GDM1 (cell line): ENCODE results near the gene EPHA2.
A peak's percentile ranks its signal among the peaks of the same experiment; 100 is the strongest.
"Not testable (repeated sequence)": the region's sequence is repeated elsewhere in the genome, so short reads cannot be mapped to it uniquely, and the experiment has no call there.

Experiments
- DNase-seq: peaks from one replicate; lab custom pipeline; 2025; lab: John Stamatoyannopoulos, UW

Gene EPHA2

DNA sequence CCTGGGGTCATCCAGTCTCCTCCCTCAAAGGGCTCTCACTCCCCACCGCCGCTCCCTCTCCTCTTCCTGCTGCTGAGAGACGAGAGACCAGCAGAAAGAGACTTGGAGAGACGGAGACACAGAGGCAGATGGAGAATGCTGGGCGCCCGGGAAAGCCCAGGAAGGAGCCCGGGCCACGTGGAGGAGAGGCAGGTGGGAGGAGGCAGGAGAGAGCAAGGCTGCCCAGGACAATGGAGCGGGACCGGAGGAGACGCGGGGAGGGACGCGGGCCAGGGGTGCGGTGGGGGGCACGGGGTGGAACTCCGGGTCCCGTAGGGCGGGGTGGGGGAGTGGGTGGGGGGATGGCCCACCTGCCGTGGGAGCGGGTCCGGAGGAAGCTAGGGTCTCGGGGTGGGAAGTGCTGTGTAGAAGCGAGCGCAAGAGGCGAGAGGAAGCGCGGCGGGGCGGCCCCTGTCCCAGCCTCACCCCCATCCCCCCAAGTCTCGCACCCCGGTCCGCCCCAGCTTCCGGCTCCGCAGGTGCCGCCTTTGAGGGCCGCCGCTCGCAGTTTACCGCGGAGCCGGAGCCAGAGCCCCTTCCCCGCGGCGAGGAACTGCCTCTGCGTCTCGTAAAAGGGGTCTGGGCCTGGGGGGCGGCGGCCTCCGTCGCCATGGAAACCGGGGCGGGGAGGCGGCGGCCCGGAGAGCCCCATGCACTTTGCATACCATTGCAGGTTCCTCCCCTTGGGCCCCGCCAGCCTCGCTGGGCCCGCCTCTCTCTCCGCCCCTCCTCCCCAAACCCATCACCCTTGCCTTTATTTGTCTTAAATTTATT, 11.7 kb upstream of the EPHA2 start:
- DNase-seq, result no peak

DNA sequence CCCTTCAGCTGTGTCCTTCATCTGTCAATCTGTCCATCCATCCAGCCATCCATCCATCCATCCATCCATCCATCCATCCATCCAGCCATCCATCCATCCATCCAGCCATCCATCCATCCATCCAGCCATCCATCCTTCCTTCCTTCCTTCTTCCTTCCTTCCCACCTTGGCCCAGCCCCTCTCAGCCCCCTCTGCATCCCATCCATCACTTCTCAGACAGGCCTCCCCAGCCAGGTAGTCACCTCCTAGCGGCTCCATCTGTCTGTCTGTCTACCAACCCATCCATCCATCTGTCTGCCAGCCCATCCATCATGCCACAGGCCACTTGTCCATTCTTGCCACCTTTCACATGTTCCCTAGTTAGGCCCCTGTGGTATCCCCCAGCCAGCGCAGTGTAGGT, 10.2 kb upstream of the EPHA2 start:
- no peak for DNase-seq

DNA sequence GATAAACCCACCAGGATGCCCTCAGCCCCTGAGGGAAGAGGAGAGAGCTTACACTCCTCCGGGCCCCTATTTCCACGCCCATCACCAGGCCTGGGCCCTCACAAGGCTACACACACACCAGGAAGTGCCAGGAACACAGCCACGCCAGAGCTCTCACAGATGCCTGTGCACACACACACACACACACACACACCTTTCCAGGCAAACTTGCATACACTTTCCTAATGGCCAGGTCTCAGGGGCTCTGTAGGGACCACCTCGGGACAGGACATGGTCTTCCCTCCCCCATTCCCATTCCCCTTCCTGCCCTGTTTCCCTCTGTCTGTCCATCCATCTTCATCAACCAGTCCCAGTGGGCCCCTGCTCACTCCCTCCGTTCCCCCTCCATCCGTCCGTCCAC, 9.7 kb upstream of the EPHA2 start:
- no peak for DNase-seq

DNA sequence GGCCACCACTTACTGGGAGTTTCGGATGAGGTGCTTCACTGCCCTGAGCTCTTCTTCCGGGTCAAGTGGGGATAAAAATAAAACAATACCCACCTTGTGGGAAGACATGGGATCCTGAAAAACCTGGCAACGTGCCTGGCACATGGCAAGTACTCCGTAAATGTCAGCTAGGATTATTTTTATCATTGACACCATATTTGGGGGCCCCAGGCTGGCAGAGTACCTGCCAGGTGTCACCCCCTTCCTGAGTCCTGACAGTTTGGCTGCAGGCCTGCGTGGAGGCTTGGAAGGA, 9.2 kb upstream of the EPHA2 start:
- no peak for DNase-seq

DNA sequence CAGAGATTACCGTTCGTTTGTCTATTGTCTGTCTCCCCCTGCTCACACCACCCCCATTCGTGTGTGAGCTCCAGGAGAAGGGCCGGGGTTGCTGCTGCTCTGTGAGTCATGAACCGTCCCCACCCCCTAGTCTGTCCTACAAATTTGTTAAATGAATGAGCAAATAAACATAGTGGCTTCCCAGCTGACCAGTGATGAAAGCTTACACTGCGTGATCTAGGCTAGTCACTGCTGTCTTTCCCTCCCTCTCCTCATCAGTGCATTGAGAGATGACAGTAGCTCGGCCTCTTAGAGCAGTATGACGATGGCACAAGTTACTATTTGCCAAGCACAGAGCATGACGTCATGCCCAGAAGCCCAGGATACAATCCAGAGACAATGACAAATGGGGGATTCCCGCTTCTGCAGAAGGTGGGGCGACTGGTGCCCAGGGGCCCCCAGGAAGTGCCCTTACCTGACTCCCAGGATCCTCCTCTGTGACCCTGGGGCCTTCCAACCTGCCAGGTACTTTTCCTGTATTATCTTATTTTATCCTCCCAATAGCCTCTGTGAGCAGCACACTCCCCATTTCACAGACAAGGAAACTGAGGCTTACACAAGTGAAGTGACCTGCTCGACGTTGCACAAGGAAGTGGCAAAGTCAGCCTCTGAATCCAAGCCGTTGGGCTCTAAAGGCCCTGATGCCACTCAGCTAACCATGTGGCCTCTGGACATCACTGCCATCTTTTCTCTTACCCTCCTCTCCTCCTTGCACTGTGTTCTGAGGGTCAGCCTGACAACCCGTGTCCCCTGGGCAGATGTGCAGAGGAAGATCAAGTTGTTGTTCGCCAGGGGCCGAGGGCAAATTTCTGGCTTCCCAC, 8.6 kb upstream of the EPHA2 start:
- no peak for DNase-seq

DNA sequence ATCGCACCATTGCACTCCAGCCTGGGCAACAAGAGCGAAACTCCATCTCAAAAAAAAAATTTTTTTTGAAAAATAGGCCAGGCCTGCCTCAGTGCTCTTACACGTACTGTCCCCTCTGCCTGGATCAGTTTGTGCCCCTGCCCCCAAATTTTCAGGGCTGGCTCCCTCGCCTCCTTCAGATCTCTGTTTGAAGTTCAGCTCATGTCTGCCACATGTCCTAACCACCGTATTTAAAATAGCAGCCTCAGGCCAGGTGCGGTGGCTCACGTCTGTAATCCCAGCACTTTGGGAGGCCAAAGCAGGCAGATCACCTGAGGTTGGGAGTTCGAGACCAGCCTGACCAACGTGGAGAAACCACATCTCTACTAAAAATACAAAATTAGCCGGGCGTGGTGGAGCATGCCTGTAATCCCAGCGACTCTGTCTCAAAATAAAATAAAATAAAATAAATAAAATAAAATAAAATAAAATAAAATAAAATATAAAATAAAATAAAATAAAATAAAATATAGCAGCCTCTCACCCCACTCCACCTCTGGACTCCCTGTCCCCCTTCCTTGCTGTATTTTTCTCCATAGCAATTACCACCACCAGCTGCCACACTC, 7.8 kb upstream of the EPHA2 start:
- not testable (repeated sequence) for DNase-seq

DNA sequence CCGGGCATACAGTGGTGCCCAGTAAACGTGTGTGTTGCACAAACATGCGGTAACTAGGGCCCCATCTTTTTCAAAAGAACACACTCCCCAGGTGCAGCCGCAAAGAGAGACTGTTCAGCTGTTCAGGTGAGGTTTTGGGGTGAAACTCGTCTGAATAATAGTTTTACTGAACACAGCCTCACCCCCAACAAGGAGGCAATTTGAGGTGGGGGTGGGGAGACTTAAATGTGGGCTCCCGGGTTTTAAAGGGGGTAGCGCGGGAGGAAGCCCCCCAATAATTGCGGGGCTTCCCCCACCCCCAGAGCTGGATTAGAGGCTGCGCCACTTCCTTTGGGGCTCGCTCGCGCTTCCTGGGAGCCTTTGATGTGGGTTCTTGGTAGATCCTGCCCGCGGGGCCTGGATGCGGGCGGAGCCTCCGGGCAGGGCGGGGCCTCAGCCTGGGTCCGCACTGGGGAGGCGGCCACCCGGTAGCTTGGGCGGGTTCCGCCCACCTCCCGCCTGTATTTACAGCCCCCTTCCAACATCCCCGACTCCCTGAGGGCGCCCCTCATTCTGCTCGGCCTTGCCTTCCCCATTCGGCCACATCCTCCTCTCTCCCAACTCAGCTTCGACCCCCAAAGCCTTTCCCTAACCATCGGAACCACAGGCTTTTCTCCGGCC, 6.4 kb upstream of the EPHA2 start:
- no peak for DNase-seq

DNA sequence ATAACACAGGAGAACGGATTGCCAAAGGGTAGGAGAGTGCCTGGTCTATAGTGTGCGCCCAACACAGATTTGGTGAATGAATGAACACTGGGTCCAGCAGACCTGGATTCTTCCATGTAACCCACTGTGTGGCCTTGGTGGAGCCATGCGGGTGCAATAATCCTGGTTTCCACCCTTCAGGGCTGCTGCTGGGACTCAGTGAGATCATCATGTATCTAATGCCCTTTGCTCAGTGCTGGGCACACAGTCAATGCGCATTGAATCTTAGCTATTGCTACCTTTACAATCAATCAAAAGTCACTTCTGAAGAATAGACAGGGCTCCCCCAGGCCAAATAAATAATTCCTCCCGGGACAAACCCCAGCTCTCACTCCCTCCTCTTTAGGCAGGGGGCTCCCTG, 5.8 kb upstream of the EPHA2 start:
- no peak for DNase-seq

DNA sequence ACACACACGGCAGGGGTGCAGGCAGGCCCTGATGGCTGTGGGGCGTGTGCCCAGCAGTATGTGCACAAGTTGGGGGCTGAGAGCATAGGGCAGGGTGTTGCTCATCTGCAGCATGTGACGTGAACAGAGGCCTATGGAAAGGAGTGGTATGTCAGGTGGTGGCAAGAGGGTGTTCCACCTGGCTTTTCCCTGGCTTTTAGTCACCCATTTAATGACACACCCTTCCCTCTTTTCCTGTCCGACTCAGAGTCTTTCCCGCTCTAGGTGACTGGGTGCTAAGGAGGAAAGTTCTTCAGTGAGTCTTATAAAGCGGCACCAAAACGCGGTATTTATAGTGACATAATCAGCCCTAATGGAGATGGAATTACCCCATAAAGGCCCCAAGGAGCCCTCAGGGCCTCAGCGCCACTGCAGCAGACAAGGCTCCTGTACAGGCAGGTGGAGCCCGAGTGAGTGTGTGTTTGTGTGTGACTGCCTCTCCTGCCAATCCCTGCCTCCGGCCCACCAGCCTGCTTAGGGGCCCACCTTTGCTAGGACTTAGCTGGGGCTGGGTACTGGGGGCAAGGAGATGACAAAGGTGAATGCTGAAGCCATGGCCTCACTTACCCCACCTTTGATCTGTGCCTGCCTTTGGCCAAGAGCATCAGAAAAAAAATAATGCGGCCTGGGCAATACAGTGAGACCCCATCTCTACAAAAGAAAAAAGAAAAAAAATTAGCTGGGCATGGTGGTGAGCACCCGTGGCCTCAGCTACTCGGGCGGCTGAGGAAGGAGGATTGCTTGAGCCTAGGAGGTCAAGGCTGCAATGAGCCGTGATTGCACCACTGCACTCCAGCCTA, 3.3 kb upstream of the EPHA2 start:
- DNase-seq, result no peak

DNA sequence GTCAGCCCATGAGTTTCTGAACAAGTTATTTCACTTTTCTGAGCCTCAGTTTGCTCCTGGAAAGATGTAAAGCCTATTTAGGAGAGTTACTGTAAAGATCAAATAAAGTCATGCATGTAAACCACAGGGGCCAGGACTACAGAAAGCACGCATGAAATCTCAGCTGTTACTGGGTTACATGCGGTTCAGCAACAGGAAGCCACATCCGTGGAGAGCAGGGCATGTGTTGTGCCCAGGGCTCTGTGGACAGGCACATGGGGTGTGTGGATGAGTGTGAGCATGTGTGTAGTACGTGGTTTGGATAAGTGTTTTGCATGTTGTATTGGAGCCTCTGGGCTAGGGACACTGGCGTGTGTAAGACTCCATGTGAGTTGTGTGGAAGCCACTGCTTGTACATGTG, 2.2 kb upstream of the EPHA2 start:
- no peak for DNase-seq

DNA sequence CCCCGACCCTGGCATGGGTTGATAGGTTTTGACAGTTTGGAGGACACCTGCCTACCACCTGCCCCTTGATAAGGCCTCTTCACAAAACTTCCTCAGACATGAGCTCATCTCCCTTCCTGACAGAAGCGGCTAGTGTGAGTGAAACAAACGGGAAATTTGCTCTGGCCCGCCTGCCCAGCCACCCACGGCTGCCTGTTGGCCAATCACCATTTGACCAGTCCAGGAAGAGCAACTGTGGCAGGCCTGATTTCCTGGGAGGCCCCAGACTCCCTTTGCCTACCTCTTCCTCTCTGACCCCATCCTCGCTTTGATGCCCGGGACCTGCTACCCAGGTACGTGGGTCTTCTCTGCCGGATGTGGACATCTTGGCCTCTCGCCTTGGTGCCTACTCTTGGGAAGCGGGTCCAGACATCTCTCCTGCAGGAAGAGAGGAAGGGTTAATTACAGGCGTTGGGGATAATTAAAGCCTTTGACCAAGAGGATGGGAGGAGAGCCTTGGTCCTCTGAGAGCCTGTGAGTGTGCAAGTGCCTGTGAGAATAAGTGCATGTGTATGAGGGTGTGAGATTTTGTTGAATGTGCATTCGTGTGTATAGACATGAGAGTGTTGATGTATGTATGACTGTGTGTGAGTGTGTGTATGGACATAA, 1.1 kb upstream of the EPHA2 start:
- no peak for DNase-seq

DNA sequence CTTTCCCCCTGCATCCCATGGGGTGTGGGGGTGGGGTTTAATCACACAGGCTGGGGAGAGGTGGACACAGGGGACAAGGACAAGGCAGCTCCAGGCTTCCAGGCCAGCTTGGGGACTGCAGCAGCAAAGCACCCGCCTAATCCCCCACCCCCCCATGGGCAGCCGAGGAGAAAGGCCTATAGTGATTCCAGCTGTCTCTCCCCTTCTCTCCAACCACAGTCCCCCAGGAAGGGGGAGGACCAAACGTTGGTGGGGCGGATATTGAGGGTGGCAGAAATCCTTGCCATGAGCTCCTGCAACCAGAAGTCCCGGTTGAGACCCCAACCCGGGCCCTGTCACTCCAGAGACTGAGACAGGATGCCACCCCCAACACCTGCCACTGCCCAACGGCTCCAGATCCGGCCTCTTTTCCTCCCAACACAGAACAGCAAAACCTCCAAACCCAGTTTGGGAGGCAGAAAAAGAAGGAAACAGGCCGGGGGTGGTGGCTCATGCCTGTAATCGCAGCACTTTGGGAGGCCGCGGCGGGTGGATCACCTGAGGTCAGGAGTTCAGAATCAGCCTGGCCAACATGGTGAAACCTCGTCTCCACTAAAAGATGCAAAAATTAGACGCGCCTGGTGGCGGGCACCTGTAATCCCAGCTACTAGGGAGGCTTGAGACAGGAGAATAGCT, 1.7 kb downstream of the EPHA2 start:
- no peak for DNase-seq

DNA sequence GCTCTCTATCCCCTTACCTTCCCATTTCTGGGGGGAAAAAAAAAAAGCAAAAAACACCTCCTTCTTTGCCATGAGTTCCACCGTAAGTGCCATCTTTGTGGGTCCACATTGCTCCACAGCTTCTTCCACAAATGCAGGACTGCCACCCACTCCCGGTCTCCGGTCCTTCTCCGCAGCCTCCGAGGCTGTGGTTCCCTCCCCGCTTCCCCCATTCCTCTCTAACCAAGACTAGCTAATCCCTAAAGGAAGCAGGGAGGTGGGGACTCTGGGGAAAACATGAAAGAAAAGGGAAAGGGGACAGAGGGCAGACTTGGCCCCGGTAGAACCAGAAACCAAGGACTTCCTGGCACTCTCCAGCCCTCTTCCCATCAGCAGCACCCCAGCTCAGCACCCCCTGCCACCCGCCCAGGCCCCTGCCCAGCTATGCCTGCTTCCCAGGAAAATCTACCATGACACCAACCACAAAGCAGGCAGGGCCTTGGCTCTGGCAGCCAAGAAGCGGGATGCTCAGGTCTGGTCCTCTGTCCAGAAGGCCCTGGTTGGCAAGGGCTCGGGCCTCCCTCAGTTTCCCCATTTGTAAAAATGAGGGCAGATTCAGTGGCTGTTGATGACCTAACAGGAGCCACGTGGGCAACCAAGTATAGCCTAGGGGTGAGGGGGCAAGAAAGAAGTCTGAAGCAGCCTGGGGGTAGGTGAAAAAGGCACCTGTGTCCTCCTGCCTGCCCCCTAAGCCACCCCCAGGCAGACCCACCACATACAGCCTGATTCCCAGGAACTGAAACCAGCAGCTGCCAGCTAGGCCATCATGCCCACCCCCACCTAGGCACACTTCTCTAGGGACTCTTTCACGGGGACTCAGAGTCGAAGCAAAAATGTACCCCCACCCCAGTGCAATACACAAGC, 2.5 kb downstream of the EPHA2 start:
- DNase-seq, result no peak

DNA sequence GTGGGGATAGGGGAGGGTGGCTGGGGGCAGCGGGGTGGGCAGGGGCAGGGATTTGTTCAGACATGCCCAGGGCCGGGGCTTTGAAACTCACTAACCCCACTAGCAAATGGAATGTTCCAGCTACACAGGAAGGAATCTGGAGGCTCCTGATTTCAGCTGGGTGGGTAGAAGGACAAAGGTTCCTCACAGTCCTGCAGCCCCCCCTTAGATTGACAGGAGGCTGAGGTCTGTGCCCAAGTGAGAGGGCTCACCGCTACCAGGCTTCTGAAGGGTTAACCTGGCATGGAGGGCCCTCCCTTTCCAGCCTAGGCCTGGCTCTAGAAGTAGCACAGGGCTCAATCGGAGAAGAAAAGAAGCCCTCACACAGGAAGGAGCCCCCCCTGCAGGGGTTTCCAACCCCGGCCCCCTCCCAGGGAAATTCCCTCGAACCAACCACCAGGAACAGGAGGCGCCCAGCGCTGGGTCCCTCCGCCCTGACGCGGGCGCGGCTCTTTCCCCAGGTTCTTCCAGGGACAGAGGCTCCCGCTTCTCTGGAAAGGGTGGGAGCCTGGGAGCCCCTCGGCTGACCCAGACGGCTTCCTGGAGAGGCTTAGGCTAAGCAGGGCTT, 3.3 kb downstream of the EPHA2 start:
- DNase-seq, result no peak

DNA sequence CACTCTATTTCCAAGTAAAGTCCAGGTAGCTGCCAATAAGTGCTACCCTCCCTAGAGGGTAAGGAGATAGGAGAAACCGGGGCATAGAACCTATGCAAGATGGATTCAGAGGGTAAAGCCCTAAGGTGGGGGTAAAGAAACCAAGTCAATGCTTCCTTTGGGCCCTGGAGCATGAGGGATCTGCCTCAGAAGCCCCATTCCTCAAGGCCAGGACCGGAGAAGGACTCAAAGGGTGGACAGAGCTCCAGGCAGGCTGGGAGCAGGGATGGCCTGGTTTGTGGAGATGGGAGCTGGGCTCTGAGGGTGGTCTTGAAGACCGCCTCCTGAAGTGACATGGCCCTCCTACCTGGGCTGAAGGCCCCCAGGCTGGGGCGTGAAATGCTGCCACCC, 3.9 kb downstream of the EPHA2 start:
- DNase-seq, result no peak

DNA sequence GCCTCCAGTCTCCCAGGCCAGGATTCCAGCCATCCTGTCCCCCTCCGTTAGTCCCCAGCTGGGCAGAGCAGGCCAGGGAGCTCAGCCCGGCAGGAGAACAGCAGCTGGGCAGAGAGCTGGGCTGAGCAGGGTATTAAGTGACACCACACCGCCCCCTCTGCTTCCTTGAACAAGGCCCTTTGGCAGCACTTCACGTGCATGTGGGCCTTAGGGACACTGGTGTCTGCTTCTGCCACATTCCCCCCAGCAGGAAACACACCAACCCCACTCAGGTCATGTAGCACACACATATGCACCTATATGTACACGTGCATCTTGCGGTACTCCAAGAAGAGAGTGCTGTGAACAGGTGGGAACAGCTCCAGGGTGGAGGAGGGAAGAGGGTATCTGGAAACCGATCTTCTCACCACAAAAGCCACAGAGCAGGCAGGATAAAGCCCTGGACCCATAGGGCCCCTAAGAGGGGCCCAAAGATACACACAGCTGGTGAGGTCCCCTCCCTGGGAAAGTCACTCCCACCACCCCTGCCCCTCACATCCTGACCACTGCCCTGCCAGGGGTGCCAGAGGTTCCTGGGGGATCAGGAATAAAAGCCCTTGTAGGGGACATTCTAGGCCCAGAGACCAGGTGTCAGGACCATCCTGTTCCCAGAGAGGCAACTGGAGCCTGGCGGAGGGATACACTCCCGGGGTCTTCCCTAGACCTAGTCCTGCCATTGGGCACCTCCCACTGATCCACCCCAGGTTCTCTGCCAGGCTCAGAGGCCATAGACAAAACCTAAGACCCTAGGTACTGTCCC, 4.5 kb downstream of the EPHA2 start:
- DNase-seq, result peak; percentile 38

DNA sequence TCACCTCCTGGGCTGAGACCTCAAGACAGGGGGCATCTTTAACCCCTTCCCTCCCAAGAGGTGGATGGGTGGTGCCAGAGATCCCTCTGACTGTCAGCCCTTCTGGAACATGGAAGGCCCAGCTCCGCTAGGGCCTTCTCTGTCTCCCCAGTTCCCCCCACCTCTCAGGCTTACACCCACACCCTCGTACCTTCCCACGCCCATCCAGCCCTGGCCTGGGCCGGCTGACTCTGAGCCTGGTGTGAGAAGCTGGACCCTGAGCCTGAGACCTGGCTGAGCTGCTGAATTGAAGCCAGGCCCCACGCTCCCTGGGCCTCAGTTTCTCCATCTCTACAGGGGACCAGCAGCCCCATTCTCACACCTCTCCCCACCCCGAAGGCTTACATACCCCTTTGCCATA, 5.4 kb downstream of the EPHA2 start:
- DNase-seq, result no peak
